PC-9 (cell line): ENCODE results near the gene FLNB.

ENCODE experiments used
- CTCF ChIP-seq: fragments of 200-600 bp; sonication (generic); conservative IDR thresholded peaks from 2 replicates; pipeline ENCODE4 v1.6.1; 2017; ENCODE audit warnings: mixed run types, antibody characterized with exemption, mild to moderate bottlenecking, moderate library complexity
- EZH2 ChIP-seq: fragments of 200-600 bp; sonication (generic); IDR thresholded peaks from 2 replicates; pipeline ENCODE4 v1.8.0; 2017; ENCODE audit warnings: antibody characterized with exemption, low read depth

DNA sequence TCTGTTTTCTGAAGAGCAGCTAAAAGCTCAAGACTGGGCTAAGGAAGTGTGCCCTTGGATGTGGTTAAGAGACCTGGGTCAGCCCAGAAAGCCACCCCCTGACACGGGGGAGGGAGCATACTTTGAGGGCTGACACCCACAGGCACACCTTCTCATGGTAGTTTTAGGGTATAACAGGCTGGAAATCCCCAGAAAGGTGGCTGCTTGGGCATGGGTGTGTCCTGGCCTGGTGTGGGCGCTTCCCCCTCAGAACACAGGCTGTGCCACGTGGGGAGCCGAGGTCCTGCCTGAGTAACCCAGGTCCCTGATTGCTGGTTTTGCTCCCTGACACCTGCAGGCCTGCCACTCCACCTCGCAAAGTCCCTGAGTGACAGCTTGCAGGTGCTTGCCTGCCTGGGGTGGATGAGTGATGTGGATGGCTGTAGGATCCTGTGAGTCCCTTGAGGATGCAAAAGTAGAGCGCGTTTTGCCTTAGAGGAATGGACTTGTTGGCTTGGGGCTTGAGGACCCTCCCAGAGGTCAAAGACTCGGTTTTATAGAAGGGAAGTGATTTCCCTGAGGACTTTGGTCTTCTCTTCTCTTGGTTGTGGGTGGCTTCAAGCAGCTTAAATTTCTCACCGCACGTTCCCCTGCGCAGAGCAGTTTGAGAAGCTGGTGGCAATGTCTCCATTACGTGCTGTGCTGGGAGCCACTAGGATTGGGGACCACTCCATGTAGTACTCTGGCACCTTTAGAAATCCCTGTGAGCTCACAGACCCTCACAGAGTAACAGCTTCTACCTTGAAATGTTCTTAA lies 108.1 kb downstream of the FLNB start:
- no peak for TF ChIP-seq CTCF
- TF ChIP-seq EZH2 = no peak
